GM19372 (cell line): ENCODE measurements around the gene BTG1.

ENCODE experiments used
- ATAC-seq: cut with Tn5 transposase; IDR thresholded peaks from one replicate; pipeline ENCODE4 v1.9.1; 2021; ENCODE audit warnings: mild to moderate bottlenecking, low read depth, moderate library complexity; ENCODE audit not compliant: unreplicated experiment

The BTG1 gene

GRCh38 chr12:92145731-92146496, at the start of gene BTG1:
Gene BTG1 (minus strand): TSS chr12:92145846. CDS start chr12:92145535, 311 bp downstream.
- peak; percentile 68 for ATAC-seq

GRCh38 chr12:92194561-92194960, 48.9 kb upstream of the BTG1 start:
- ATAC-seq, result no peak

- no peak for ATAC-seq
Observed at GRCh38 chr12:92193846-92194245, 48.2 kb upstream of the BTG1 start.

- ATAC-seq, result no peak
Observed at GRCh38 chr12:92193063-92193462, 47.4 kb upstream of the BTG1 start.

GRCh38 chr12:92192360-92192759, 46.7 kb upstream of the BTG1 start:
- ATAC-seq, result no peak

- no peak for ATAC-seq
Observed at GRCh38 chr12:92191061-92191460, 45.4 kb upstream of the BTG1 start.

- no peak for ATAC-seq
Observed at GRCh38 chr12:92188517-92189188, 43.0 kb upstream of the BTG1 start.

GRCh38 chr12:92186038-92186470, 40.4 kb upstream of the BTG1 start:
- no peak for ATAC-seq

GRCh38 chr12:92185052-92185451, 39.4 kb upstream of the BTG1 start:
- ATAC-seq, result peak; percentile 46

- no peak for ATAC-seq
Observed at GRCh38 chr12:92183575-92183974, 37.9 kb upstream of the BTG1 start.

GRCh38 chr12:92178340-92178739, 32.7 kb upstream of the BTG1 start:
- ATAC-seq, result no peak

- no peak for ATAC-seq
Observed at GRCh38 chr12:92176646-92177045, 31.0 kb upstream of the BTG1 start.

GRCh38 chr12:92175961-92176360, 30.3 kb upstream of the BTG1 start:
- no peak for ATAC-seq

- ATAC-seq, result no peak
Observed at GRCh38 chr12:92170050-92170449, 24.4 kb upstream of the BTG1 start.

- no peak for ATAC-seq
Observed at GRCh38 chr12:92167075-92167474, 21.4 kb upstream of the BTG1 start.

- ATAC-seq, result no peak
Observed at GRCh38 chr12:92164712-92165111, 19.1 kb upstream of the BTG1 start.

GRCh38 chr12:92162079-92162478, 16.4 kb upstream of the BTG1 start:
- no peak for ATAC-seq

- ATAC-seq, result no peak
Observed at GRCh38 chr12:92158796-92159439, 13.3 kb upstream of the BTG1 start.

- no peak for ATAC-seq
Observed at GRCh38 chr12:92156704-92157395, 11.2 kb upstream of the BTG1 start.

- ATAC-seq, result no peak
Observed at GRCh38 chr12:92156139-92156538, 10.5 kb upstream of the BTG1 start.

GRCh38 chr12:92155733-92156132, 10.1 kb upstream of the BTG1 start:
- no peak for ATAC-seq
